Natural killer cell (primary cell): ENCODE results near the gene SMCHD1. TPM values are rescaled to one million over a fixed set of nuclear protein-coding genes. Genes with fewer than 3 reads are reported as not detected.
A peak's percentile ranks its signal among the peaks of the same experiment; 100 is the strongest.

ENCODE experiments used
- ATAC-seq, 3 donors: fragments of 150-1000 bp in 2 of 3; fragments of 200-7000 bp in 1 of 3; cut with Tn5 transposase; 1 replicate in 1 of 3; 2 replicates in 2 of 3; pipeline ENCODE4 v1.10.0; 2021; ENCODE audit warnings: mild to moderate bottlenecking in 2 of 3, moderate library complexity in 2 of 3
- DNase-seq, 2 donors: peaks; one replicate each; pipeline versions ENCODE4 v3.0.0 to v3.0.0-alpha.2; 2013 to 2021; ENCODE audit warnings: mixed read lengths in 1 of 2
- H3K27ac ChIP-seq: one replicate; pipeline ENCODE4 v1.5.1; 2013; ENCODE audit warnings: mild to moderate bottlenecking, low read length
- H3K27me3 ChIP-seq: one replicate; pipeline ENCODE4 v1.6.1; 2013; ENCODE audit warnings: low read length; ENCODE audit not compliant: control insufficient read depth, insufficient read depth
- H3K36me3 ChIP-seq: one replicate; pipeline ENCODE4 v1.6.1; 2013; ENCODE audit warnings: low read length; ENCODE audit not compliant: control insufficient read depth, insufficient read depth
- H3K4me1 ChIP-seq: one replicate; pipeline ENCODE4 v1.6.1; 2013; ENCODE audit warnings: low read length; ENCODE audit not compliant: control insufficient read depth, insufficient read depth
- H3K4me3 ChIP-seq: one replicate; pipeline ENCODE4 v1.5.1; 2013; ENCODE audit warnings: low read length
- H3K9me3 ChIP-seq: one replicate; pipeline ENCODE4 v1.6.1; 2013; ENCODE audit warnings: low read length; ENCODE audit not compliant: control insufficient read depth, insufficient read depth
- H3K27ac Mint-ChIP-seq, 2 donors: one replicate each; pipeline ENCODE4 v1.8.0; 2022; ENCODE audit warnings: mild to moderate bottlenecking in 2 of 2, mixed read lengths in 2 of 2, moderate library complexity in 1 of 2
- H3K27me3 Mint-ChIP-seq, 2 donors: one replicate each; pipeline ENCODE4 v1.8.0; 2022; ENCODE audit warnings: low read depth in 2 of 2, mixed read lengths in 2 of 2
- H3K36me3 Mint-ChIP-seq: one replicate; pipeline ENCODE4 v1.8.0; 2022; ENCODE audit warnings: mixed read lengths
- H3K4me1 Mint-ChIP-seq, 2 donors: one replicate each; pipeline ENCODE4 v1.8.0; 2022; ENCODE audit warnings: mixed read lengths in 2 of 2
- H3K4me3 Mint-ChIP-seq: one replicate; pipeline ENCODE4 v1.8.0; 2022; ENCODE audit warnings: mild to moderate bottlenecking, moderate library complexity, mixed read lengths
- H3K9me3 Mint-ChIP-seq, 2 donors: one replicate each; pipeline ENCODE4 v1.8.0; 2022; ENCODE audit warnings: mixed read lengths in 2 of 2
- WGBS: methylation state at CpG from one replicate; pipeline ENCODE4 v1.1.7; 2013; ENCODE audit warnings: missing lambda C conversion rate; ENCODE audit not compliant: insufficient coverage; 5-methylcytosine and 5-hydroxymethylcytosine counted together
- intact Hi-C: fragments of 100-400 bp; cut with micrococcal nuclease; formaldehyde crosslinking; loops from one replicate; pipeline ENCODE4 v1.14.2; 2022
- total RNA-seq, 4 donors: library from RNA; stranded (reverse); fragments of 120-200 nt in 1 of 4; gene quantifications; one replicate each; pipeline versions ENCODE4 v1.2.3 to v1.2.4, GENCODE V29; 2013 to 2022
- TF ChIP-seq, protein P1 (sequence below): fragments of 200-600 bp; IDR thresholded peaks from one replicate; pipeline ENCODE4 v1.8.0; 2022; ENCODE audit warnings: antibody characterized with exemption

Gene SMCHD1
- total RNA-seq, 3 donors from 2014 or later (not counting 1 experiment from before 2014, with no cell fraction given) = 200 to 240 (median 203) TPM

DNA sequence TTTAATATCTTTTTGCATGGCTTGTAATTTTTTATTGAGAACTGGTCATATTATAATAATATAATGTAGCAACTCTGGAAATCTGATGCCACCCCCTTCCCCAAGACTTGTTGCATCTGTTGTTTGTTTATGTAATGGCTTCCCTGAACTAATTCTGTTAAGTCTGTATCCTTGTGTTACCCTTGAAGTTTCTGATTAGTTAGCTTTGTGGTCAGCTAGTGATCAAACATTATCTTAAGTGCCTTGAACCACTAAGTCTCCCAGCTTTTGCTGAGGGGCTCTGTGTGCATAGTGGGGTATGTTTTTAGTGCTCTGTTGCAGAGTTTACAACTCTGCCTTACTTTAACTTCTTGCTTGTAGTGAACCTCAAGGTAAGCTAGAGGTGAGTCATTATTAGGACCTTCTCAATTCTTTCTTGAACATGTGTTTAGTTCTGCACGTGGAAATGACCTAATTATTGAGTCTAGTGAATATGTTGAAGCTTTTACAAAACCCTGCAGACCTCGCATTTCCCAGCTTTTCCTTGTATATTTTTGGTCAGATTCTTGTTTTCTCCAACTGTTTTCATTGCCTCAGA is 24.8 kb downstream of the SMCHD1 start:
- Histone ChIP-seq H3K27ac (no peak overlapping the region), H3K4me3 (no peak overlapping the region), H3K9me3 (no peaks in the 10 kb centered on the region), H3K4me1 (no peaks in the 10 kb centered on the region), H3K27me3 (no peaks in the 10 kb centered on the region), H3K36me3 (peaks cover 44% of the 10 kb centered on the region)
- Mint-ChIP-seq H3K9me3 (no peaks in the 10 kb centered on the region), H3K27ac (peak overlapping the region; percentile 60 to 65), H3K4me1 (peaks cover 55 to 67% of the 10 kb centered on the region in 2 donors), H3K4me3 (no peak overlapping the region), H3K27me3 (no peaks in the 10 kb centered on the region), H3K36me3 (peaks cover 9% of the 10 kb centered on the region)
- no peak for DNase-seq
- intact Hi-C loops = no loop called here
- ATAC-seq = no peak
- TF ChIP-seq, protein P1, sequence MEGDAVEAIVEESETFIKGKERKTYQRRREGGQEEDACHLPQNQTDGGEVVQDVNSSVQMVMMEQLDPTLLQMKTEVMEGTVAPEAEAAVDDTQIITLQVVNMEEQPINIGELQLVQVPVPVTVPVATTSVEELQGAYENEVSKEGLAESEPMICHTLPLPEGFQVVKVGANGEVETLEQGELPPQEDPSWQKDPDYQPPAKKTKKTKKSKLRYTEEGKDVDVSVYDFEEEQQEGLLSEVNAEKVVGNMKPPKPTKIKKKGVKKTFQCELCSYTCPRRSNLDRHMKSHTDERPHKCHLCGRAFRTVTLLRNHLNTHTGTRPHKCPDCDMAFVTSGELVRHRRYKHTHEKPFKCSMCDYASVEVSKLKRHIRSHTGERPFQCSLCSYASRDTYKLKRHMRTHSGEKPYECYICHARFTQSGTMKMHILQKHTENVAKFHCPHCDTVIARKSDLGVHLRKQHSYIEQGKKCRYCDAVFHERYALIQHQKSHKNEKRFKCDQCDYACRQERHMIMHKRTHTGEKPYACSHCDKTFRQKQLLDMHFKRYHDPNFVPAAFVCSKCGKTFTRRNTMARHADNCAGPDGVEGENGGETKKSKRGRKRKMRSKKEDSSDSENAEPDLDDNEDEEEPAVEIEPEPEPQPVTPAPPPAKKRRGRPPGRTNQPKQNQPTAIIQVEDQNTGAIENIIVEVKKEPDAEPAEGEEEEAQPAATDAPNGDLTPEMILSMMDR = no peak
- 91% methylated on average over 2 of the region's 2 CpGs for WGBS

DNA sequence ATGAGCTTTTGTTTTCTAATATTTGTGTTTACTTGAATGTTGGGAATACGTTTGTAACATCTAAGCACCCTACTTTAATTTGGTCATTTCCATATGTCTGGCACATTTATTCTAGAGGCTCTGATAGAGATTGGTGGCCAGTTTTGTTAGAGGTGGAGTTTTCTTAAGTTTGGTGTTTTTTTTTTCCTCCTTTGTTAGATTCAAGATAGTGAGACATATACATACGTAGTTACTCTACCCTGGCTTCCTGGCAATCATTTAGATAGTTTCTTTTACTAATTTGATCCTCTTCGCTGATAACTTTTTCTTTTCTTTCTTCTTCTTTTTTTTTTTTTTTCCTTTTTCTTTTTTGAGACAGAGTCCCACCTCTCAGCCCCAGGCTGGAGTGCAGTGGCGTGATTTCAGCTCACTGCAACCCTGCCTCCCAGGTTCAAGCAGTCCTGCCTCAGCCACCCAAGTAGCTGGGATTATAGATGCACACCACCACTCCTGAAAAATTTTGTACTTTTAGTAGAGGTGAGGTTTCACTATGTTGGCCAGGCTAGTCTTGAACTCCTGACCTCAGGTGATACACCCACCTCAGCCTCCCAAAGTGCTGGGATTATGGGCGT is 26.6 kb downstream of the SMCHD1 start:
- Mint-ChIP-seq H3K4me3 (no peak overlapping the region), H3K9me3 (peaks cover 2 to 8% of the 10 kb centered on the region in 2 donors), H3K27ac (peak overlapping the region; percentile 60 to 64), H3K36me3 (peaks cover 26% of the 10 kb centered on the region), H3K27me3 (no peaks in the 10 kb centered on the region), H3K4me1 (peaks cover 57 to 72% of the 10 kb centered on the region in 2 donors)
- TF ChIP-seq, protein P1 = no peak
- 89% methylated on average over 4 of the region's 5 CpGs for WGBS
- no peaks in the 10 kb centered on the region for H3K4me1 ChIP-seq
- no peaks in the 10 kb centered on the region for H3K27me3 ChIP-seq
- no peak overlapping the region for H3K4me3 ChIP-seq
- peaks cover 43% of the 10 kb centered on the region for H3K36me3 ChIP-seq
- H3K9me3 ChIP-seq = no peaks in the 10 kb centered on the region
- intact Hi-C loops = no loop called here
- H3K27ac ChIP-seq = no peak overlapping the region
- peak in 1 of 3 donors; percentile 30 for ATAC-seq
- DNase-seq = no peak

DNA sequence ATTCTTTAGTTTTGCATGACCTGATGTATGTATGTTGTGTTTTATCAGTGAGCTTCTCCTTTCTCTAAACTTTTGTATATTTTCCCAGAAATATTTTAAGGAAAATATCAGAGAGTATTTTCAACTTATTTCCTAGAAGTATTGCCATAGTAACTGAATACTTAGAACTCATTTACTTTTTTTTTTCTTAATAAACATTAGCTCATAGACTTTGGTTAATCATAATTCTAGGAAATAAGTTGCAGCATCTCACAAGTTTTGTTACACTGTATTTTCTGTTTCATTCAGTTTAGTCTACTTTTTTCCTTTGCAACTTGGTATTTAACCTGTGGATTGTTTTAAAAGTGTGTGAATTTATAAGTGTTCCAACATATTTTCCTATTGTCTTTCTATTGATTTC is 27.5 kb downstream of the SMCHD1 start:
- no peak for ATAC-seq
- peak overlapping the region; percentile 60 to 70 for H3K27ac Mint-ChIP-seq

More for the DNA sequence above, 27.5 kb downstream of the SMCHD1 start:
- no peak overlapping the region for H3K27ac ChIP-seq
- Mint-ChIP-seq H3K36me3 (peaks cover 35% of the 10 kb centered on the region), H3K4me3 (no peak overlapping the region), H3K4me1 (peaks cover 63 to 77% of the 10 kb centered on the region in 2 donors), H3K9me3 (peaks cover 2 to 14% of the 10 kb centered on the region in 2 donors), H3K27me3 (no peaks in the 10 kb centered on the region)
- H3K9me3 ChIP-seq = no peaks in the 10 kb centered on the region
- peaks cover 43% of the 10 kb centered on the region for H3K36me3 ChIP-seq
- H3K27me3 ChIP-seq = no peaks in the 10 kb centered on the region
- DNase-seq = no peak
- intact Hi-C loops = no loop called here
- no peaks in the 10 kb centered on the region for H3K4me1 ChIP-seq
- TF ChIP-seq, protein P1 = no peak
- no peak overlapping the region for H3K4me3 ChIP-seq
